Hematopoietic multipotent progenitor cell treated with erythropoietin and hydrocortisone succinate and interleukin-3 and kit ligand, for 15 days (in vitro differentiated cells): ENCODE results near the gene IPO11.

ENCODE experiments used
- DNase-seq: peaks from one replicate; pipeline ENCODE4 v3.0.0-alpha.2; 2015; ENCODE audit warnings: low spot score

Gene IPO11

DNA sequence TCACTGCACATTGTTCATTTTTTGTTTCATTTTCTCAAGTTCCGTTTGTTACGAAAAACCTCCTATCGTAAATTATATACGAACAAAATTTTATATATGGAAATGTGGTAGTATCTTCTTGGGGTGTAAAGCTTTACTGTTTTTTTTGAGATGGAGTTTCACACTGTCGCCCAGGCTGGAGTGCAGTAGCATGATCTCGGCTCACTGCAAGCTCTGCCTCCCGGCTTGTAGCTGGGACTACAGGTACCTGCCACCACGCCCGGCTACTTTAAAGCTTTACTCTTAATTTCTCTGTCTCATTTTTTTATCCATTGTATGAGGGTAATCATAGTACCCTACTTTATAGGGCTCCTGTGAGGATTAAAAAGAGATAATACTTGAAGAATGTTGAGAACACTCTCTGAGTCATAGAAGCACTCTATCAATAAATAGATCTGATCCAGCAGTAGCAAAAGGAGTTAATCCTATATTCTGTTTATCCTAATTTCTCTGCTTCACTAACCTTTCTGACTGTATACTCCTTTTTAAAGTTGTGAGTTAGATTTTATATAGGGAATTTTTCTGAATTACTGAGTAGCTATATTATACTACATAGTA is 160.5 kb downstream of the IPO11 start:
- no peak for DNase-seq

- DNase-seq: no peak
Measured at GRCh38 chr5:62574599-62574998, 162.0 kb downstream of the IPO11 start.

DNA sequence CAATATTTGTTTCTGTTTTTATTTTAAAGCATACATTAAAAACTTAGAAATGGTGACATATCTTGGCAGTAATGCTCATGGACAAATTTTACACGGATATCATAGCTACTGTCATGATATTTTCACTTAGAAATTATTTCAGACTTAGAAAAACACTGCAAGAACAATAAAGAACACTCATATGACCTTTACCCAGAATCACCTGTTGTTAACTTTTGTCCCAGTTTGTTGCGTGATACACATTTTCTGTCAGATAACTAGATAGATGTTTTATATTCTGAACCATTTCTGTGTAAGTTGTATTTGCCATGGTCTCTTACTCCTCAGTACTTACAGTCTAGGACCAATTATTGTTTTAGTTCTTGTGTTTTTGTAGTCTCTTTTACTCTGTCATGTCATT is 162.5 kb downstream of the IPO11 start:
- no peak for DNase-seq

- DNase-seq: no peak
Measured at GRCh38 chr5:62575489-62575888, 162.9 kb downstream of the IPO11 start.

GRCh38 chr5:62576570-62577170 is 164.1 kb downstream of the IPO11 start:
- DNase-seq: no peak

GRCh38 chr5:62577488-62577887 is 164.9 kb downstream of the IPO11 start:
- no peak for DNase-seq

DNA sequence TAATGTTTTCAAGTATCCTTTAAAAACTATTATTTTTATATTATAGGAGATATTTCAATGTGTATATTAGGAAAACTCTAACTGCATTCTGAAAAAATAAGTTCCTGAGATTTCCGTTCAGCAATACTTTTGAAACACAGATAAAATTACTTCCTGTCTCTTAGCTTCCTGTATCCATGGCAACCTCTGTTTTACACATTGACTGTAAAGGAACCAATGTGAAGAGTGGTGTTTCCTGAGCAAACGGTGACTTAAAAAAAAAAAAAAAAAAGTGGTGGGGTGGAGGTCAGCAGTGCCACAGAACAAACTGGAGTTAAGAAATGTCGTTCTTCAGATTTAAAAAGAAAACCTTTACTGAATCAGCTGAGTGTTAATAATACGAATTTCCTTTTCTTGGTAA is 166.0 kb downstream of the IPO11 start, which contains the start of gene LRRC70:
Gene LRRC70, plus strand, starts transcription at position 280 of the 400 bp plus-strand sequence. CDS start 620 bp downstream, outside the sequence.
- no peak for DNase-seq

GRCh38 chr5:62579761-62580160 is 167.2 kb downstream of the IPO11 start:
- no peak for DNase-seq

DNA sequence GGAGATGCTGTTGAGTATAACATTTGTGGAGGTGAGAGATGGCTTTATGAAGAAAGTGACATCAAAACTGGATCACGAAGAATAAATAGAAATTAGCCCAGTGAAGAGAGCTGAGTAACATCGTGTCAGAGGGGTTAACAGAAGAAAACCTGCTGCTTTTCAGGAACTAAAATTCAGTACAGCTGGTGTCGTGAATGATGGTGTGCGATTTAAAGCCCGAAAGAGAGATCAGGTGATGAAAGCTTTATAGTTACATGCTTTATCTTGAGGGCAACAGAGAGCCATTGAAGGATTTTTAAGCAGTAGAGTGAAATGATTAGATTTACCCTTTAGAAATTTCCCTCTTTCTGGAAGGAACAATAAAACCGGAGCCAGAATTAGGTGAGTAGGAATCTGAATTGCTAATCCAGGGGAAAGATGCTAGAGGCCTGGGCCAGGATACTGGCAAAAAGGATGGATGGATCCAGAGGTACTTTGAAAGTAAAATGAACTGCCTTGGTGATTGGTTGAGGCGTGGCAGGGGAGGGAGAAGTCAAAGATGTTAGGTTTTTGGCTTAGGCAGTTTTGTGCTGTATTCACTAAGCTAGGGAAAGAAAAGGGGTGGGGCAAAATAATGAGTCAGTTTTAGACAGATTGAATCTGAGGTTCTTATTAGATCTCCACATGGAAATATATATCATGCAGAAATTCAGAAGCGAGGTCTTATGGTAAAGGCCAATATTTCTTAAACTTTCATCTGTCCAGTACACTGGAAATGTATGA is 169.5 kb downstream of the IPO11 start:
- no peak for DNase-seq

DNA sequence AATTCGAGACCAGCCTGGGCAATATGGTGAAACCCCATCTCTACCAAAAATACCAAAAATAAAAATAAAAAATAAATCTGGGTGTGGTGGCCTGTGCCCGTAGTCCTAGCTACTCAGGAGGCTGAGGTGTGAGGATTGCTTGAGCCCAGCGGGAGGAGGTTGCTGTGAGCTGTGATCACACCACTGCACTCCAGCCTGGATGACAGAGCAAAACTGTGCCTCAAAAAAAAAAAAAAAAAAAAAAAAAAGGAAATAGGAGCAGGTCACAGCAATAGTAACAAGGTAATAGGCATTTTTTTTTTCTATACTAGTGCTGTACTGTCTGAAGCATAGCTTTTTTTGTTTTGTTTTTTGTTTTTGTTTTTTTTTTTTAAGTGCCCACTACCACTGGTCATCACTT is 171.8 kb downstream of the IPO11 start:
- no peak for DNase-seq

- DNase-seq: no peak
Measured at GRCh38 chr5:62585306-62585705, 172.7 kb downstream of the IPO11 start.

- DNase-seq: no peak
Measured at GRCh38 chr5:62585751-62586150, 173.2 kb downstream of the IPO11 start.

- no peak for DNase-seq
Measured at GRCh38 chr5:62587737-62588136, 175.2 kb downstream of the IPO11 start.

DNA sequence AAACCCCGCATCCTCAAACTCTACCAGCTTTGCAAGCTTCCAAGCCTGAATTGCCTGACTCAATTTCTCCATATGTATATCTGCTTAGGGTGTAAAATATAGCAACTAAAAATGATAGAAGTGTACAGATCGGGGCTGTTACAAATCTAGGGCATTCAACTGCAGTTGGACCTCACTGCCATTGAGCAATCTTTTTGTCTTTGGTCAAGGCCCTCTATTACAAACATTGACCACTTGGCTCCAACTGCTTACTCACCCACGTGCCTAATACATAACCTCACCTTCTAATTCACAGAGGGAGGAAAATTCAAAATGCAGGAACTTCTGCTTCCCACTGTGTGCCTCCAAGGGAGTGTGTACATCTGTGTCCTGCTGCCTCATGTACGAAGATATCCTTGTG is 176.1 kb downstream of the IPO11 start:
- no peak for DNase-seq

GRCh38 chr5:62589504-62589903 is 176.9 kb downstream of the IPO11 start:
- DNase-seq: peak; percentile 15

DNA sequence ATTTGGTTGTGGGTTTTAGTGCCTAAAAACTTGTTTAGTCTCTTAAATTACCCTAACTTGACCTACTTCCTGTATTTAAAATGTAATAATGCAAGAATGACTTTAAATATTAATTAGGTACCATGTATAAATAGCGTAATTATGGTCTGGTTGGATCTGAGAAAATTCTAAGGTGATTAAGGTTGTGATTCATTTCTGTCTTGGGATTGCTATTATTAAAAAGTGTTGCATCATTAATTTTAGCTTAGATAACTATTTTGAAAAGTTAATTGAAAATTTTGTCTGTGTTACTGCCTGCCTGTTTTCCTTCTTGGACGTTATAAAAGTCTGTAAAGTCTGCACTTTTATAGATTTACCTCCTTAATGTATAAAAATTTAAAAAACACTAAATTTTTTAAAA is 177.8 kb downstream of the IPO11 start:
- DNase-seq: no peak

DNA sequence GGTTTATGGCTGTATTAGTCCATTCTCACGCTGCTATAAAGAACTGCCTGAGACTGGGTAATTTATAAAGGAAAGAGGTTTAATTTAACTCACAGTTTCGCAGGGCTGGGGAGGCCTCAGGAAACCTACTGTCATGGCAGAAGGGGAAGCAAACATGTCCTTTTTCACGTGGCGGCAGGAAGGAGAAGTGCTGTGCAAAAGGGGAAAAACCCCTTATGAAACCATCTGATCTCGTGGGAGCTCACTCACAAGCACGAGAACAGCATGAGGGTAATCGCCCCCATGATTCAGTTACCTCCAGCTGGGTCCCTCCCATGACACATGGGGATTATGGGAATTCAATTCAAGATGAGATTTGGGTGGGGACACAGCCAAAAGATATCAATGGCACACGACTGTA is 180.0 kb downstream of the IPO11 start:
- no peak for DNase-seq

- DNase-seq: no peak
Measured at GRCh38 chr5:62593331-62593730, 180.8 kb downstream of the IPO11 start.

DNA sequence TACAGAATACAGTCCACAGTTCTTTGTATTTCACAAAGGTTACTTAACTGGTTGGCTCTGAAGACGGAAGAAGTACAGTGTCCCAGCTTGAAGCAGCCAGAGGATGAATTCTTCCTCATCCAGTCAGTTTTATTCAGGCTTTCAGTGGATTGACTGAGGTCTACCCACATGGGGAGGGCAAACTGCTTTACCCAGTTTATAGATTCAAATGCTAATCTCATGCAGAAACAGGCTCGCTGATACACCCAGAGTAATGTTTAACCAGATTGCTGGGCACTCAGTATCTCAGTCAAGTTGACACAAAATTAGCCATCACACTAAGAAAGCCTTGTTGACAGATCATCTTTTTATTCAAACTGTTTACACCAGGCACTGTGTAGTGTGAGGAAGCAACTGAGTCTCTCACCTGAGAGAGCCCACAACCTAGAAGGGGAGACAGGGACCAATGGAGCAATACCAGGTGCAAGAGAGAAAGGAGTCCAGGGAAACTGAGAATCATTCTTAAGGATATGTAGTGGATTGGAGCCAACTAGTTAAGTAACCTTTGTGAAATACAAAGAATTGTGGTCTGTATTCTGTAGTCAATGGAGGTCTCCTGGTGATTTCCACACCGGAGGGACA is 181.9 kb downstream of the IPO11 start:
- no peak for DNase-seq

GRCh38 chr5:62596096-62596495 is 183.5 kb downstream of the IPO11 start:
- DNase-seq: no peak

- DNase-seq: no peak
Measured at GRCh38 chr5:62596691-62597090, 184.1 kb downstream of the IPO11 start.

GRCh38 chr5:62597314-62597713 is 184.8 kb downstream of the IPO11 start:
- no peak for DNase-seq
